Measurements from ENCODE around the gene TUSC7.

The TUSC7 gene

DNA sequence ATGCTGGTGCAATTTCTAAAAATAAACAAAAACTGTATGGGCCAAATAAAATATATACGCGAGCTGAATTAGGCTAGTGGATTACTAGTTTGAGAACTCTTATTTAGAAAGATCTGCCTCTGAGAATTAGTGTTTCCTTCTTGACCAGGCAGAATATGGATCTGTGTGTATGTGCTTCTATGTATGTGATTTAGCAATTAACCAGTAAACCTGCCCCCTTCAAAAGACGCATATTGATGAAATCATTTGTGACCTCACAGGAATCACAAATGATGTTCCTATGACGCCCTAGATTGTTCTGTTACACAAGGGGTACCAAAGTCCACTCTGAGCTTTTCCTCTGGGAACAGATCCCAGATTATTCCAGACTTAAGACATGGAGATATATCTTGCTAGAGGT lies at the start of gene TUSC7:
Gene TUSC7 (plus strand): TSS at position 301 of the 400 bp plus-strand sequence.
- DNase-seq, result no peak

- no peak for DNase-seq
These were observed 48.4 kb upstream of the TUSC7 start for GRCh38 chr3:116661196-116661595.

- no peak for DNase-seq
These were observed 46.1 kb upstream of the TUSC7 start for GRCh38 chr3:116663161-116664110.

DNA sequence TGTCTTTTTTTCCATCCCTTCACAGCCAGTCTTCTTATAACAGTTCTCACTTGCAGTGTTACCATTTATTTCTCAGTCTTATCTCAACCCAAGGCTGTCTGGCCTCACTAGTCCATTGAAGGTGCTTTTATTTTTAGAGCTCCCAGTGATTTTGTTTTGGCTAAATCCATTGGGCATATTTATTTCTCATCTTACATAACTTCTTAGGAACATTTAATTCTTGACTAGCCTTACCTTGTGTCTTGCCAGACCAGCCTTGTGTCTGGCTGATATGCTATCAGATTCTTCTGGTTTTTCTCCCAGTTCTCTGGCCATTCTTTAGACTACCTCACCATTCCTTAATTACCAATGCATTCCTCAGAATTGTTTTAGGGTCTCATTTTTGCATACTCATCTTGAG lies 42.3 kb upstream of the TUSC7 start:
- no peak for DNase-seq

GRCh38 chr3:116667791-116668190 lies 41.8 kb upstream of the TUSC7 start:
- DNase-seq, result no peak

- no peak for DNase-seq
These were observed 40.0 kb upstream of the TUSC7 start for GRCh38 chr3:116669576-116669975.

DNA sequence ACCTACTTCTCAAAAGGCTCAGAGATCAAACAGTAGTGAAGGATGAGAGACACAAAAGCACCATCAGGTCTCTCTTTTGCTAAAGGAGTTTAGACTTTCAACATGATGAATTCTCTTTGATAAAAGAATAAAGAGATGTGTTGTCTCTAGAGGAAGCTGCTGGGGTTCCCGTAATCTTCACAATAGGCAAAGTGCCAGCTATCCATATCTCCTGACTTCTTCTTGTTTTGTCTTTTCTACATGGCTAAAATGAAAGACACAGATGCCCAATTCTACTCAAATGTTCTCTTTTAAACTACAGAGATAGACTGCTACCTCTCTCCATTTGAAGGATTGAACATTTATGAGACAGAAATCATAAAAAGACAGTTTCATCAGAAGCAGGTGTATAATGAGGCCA lies 38.4 kb upstream of the TUSC7 start:
- DNase-seq, result no peak

GRCh38 chr3:116678853-116679252 lies 30.7 kb upstream of the TUSC7 start:
- no peak for DNase-seq

- no peak for DNase-seq
These were observed 18.5 kb upstream of the TUSC7 start for GRCh38 chr3:116691041-116691440.

DNA sequence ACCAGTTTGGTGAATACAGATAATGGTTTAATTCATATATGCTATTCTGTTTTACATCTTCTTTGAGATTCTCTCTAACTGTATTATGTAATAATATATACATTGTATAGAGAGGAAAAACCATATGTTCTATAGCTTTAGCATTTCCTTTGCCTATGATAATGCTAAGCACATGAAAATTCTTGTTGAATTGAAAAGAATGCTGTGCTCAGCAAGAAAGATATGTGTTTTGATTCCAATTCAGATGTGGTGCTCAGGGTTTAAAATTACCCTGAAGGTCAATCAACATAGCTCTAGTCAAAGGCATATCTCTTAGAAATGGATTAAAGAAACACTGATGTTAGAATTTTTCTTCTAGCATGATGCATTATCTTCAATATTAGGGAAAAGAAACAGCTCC lies 8.5 kb upstream of the TUSC7 start:
- DNase-seq, result no peak

DNA sequence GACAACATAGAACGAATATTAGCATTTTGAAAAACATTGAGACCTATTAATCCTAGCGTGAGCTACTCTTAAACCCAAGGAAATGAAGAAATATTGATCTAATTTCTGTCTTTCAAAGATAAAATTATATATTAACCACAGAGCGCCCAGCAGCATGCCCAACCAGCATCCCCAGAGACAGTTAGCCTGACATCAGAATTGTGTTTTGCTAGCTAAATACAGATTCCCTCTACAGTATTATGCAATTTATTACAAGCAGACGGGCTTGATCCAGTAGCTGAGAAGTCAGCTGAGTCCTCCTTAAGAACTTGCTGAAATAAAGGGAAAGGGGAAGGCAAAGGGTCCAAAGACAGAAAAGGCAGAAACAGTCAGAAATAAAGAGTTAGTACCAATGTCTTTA lies 7.2 kb upstream of the TUSC7 start:
- DNase-seq, result no peak

DNA sequence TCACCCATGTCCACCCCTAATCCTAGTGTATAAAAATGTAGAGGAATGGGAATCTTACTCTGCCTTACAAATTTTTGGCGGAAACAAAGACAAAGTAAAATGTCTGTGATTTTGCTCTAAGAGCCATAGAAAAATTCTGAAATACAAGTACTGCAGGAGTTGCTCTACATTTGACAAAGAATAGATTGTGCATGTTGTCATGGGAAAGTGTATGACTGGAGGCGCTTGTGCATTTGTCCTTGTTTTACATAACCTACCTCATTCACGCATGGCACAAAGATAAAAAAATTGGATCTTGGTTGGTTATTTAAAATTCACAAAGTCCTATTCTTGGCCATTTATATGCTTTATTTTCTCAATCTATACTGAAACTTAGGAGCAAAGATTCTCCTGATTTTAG lies 2.0 kb upstream of the TUSC7 start:
- no peak for DNase-seq

- no peak for DNase-seq
These were observed 6.9 kb downstream of the TUSC7 start for GRCh38 chr3:116716490-116716889.

GRCh38 chr3:116717566-116717965 lies 8.0 kb downstream of the TUSC7 start:
- no peak for DNase-seq

DNA sequence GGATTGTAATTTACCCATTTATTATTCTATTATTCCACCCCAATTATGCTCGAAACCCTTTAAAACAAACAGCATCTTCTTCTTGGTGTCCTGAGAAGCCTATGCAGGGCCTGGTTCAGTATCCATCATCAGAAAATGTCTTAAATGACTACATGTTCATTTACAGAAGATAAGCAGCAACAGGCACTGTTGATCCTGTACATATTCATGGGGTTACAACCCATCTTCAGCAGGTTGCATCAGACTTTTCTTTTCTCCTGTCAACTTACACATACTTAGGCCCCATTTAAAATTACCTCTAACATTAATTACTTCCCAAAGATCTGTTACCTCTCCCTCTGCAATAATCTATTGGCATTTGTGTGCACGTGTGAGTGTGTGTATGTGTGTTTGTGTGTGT lies 18.9 kb downstream of the TUSC7 start:
- no peak for DNase-seq

DNA sequence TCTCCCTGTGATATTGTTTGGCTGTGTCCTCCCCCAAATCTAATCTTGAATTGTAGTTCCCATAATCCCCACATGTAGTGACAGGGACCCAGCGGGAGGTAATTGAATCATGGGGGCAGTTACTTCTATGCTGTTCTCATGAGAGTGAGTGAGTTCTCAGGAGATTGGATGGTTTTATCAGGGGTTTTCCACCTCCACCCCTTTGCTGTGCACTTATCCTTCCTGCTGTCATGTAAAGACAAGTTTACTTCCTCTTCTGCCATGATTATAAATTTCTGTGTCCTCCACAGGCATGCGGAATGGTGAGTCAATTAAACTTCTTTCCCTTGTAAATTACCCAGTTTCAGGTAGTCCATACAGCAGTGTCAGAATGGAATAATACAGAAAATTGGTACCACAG lies 24.7 kb downstream of the TUSC7 start:
- no peak for DNase-seq

DNA sequence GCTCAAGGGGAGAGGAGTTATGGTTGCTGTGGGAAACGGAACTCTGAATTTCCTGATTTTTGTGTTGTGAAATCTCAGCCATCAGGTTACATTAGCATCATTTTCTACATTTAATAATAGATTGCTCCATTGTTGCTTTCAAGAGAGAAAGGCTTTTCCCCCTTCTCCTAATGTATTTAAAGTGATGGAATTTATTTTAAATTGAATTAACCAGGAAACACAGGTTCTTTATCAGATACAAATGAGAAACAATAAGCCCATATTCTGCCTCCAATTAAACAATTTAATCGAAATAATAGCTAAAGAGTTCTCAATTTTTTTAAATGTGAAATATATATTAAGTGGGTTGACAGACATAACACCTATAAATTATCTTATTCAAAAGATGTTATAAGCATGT lies 30.1 kb downstream of the TUSC7 start:
- no peak for DNase-seq

- no peak for DNase-seq
These were observed 30.7 kb downstream of the TUSC7 start for GRCh38 chr3:116740293-116740692.

- no peak for DNase-seq
These were observed 31.9 kb downstream of the TUSC7 start for GRCh38 chr3:116741467-116741866.

GRCh38 chr3:116743062-116743461 lies 33.5 kb downstream of the TUSC7 start:
- DNase-seq, result no peak

DNA sequence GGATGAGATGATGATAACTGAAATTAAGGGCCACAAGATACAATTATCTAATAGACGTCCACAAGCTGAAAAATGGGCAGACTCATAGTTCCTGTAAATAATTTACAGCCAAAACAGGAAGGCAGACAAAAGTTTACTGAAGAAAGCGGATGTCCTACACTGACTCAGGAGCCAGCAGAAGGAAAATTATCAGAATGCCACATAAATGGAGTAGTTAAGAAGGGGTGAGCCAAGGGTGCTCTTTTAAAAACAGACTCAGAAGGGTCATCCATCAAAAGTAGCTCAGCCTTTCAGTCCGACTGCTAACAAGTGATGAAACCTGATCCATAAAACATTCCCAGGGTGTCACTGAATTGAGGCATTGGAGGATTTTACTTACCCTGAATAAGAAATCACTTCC lies 39.8 kb downstream of the TUSC7 start:
- DNase-seq, result no peak

DNA sequence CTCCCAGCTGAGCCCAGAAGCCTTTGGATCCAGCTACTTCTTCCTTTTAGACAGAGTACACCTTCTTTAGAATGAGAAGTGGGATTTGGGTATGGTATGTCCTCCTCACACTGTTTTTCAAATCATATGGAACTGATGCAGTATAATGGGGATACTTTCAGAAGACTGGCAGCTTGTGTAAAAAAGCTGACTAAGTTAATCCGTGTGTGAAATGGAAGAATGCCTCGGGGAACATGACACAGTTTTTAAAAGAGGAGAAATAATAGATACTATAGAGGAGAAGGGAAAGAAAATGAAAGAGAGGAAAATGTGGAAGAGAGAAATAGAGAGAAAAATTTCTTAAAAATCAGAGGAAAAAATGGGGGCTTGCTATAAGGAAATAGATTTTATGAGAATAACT lies 47.7 kb downstream of the TUSC7 start:
- DNase-seq, result no peak

DNA sequence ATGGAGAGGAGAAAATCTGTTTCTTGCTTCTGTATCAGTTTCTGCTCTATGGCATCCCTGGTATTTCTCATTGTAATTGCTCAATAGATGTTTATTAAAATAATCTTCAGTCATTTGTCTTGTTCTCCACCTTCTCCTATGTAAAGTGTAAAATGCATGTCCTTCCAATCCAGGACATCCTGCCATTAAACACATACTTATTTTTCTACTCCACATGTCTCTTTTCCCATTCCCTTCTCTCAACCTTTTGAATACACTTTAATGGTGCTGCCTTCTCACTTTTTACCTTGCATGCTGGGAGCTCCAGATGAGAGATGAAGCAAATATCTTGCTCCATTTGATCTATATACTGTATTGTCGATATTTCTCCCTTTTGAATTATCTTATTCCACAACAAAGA lies 49.7 kb downstream of the TUSC7 start:
- DNase-seq, result no peak
